ACHN (cell line): ENCODE data around the gene RGPD5.
"Not testable (repeated sequence)": the region's sequence is repeated elsewhere in the genome, so short reads cannot be mapped to it uniquely, and the experiment has no call there.

Source experiments
- DNase-seq: peaks from one replicate; pipeline ENCODE4 v3.0.0-alpha.2; 2015
- in situ Hi-C: cut with HindIII; loops from 2 replicates; pipeline ENCODE4 v1.10.0; 2017; ENCODE audit warnings: low sequenced_read_pairs, low pct_ligation_motif_present, low pct_unique_long_range_greater_than_20kb

The RGPD5 gene

DNA sequence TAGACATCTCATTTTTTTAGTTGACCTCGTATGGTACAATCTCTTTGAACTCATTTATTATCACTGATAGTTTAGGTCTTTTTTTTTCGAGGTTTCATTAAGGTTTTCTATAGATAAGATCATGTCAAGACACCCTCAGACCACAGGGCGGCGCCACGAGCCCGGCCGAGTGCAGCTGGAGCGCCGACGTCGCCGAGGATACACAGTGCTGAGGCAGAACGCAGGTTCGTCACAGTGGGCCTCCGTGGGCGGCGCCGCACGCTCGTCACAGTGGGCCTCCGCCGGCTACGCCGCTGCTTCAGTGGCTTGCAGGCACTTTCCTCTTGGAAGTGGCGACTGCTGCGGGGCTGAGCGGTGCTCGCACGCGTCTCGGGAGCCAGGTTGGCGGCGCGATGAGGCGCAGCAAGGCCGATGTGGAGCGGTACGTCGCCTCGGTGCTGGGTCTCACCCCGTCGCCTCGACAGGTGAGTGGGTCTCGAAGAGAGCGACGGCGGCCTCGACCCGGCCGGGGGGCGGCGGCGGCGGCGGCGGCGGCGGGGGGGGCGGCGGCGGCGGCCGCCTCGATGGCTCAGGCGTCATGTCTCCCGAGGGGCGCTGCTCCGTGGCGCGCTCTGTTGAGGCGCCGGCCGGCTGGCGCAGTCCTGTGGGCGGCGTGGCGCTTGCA, at the start of gene RGPD5:
Gene RGPD5 (plus strand): TSS at position 232 of the 664 bp plus-strand sequence. CDS start 161 bp downstream, at position 393.
- in situ Hi-C loops, DNase-seq: not testable (repeated sequence)

DNA sequence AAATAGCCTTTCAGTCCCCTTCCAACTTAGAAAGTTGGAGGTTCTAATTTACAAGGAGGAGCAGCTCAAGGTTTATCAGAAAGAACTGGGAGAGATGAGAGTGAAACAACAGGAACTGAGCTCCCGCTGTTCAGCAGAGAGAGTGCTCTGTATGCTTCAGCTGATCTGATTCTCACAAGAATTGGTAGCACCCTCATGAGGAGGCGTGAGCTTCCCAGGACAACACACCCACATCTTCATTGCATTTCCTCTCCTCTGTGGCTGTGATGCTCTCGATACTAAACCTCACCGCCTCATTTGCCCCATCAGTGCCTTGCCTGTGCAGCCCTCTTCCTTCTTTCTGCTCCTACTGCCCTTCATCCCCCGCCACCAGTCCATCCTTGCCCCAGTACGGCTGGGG, 42.5 kb upstream of the RGPD5 start:
- DNase-seq, in situ Hi-C loops: not testable (repeated sequence)

GRCh38 chr2:109757163-109757824, 36.8 kb upstream of the RGPD5 start:
- DNase-seq, in situ Hi-C loops: not testable (repeated sequence)

DNA sequence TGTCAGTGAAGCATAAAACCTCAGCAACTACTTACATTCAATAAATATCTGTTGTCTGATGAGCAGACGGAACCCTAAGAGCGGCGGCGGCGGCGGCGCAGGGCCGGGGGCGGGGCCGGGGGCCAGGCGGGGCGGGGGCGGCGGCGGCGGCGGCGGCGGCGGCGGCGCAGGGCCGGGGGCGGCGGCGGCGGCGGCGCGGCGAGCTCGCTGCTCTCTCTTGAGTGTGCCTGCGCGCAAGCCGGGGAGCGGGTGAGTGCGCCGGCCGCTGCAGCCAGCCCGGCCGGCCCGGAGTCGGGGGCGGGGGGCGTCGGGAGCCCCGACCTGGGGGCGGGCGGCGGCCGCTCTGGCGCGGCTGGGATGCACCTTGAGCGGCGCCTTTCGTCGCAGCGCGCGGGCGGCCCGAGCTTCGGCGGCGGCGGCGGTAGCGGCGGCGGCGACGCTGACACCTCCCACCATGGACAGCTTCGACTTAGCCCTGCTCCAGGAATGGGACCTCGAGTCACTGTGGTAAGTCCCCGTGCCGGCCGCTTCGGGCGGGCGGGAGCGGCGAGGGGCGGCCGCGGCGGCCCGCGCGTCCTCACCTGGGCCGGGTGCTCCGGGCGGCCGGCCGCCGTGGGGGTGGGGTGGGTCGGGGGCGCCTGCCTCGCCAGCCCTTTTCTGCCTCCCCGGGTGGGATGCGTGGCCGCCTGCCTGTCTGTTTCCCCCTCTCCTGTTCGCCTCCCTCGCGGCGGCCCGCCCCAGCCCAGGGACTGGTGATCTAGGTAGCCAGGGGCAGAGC, 33.7 kb upstream of the RGPD5 start:
- in situ Hi-C loops, DNase-seq: not testable (repeated sequence)

- in situ Hi-C loops: not testable (repeated sequence)
Measured at GRCh38 chr2:109761043-109761454, 33.1 kb upstream of the RGPD5 start.

DNA sequence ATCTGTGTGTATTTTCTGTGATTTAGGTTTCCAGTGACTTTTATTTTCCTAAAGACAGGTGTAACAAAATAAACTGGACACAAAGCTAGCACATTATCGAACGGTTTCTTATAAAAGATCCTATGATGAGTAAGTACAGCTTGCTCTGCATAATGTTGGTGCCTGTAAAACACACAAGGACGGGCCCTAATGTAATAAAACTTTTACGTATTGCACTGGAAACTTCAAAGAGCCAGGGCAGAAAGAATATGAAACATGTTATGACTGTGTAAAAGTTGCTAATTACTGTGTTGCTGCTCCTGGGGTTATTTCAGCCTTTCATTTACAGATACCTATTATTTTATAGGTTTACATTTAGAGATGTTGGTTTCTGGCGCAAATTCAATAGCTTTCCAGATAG, 32.1 kb upstream of the RGPD5 start:
- in situ Hi-C loops, DNase-seq: not testable (repeated sequence)

More at GRCh38 chr2:109761043-109761454, 33.1 kb upstream of the RGPD5 start:
- not testable (repeated sequence) for DNase-seq

DNA sequence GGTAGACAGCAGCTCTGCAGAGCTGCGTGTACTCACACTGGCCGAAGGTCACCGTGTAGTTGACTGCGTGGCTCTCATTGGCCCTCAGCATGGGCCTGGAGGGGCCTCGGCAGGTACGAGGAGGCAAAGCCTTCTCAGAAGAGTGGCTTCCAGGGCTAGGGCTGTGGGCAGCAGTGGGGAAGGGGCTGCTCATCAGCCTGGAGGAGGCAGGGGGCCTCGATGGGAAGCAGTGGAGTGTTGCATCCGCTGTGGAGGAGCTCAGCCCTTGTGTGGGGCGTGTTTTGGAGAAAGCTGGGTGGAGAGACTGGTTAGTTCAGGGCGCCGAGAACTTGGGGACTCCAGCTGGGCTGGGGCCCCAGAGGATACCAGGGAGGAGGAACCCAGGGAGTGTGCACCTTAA, 28.0 kb upstream of the RGPD5 start:
- DNase-seq, in situ Hi-C loops: not testable (repeated sequence)

GRCh38 chr2:109766886-109767578, 27.1 kb upstream of the RGPD5 start:
- DNase-seq, in situ Hi-C loops: not testable (repeated sequence)

DNA sequence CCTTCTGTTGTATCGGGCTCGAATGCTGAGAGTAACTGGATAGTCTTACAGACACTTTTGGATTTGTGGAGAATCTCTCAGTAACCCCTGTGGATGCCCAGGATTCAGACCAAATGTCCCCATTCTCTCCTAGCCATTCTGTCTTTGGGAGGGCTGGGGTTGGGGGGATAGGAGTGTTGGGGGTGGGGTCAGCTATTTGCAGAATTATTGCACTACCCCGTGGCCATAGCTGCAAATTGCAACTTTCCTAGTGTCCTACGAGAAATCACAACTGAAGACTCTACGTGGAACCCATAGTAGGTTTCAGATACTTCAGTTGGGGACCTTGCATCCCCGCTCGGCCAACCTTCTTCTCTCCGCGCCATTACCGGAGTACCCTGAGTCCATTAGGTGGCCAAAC, 25.2 kb upstream of the RGPD5 start:
- DNase-seq, in situ Hi-C loops: not testable (repeated sequence)

DNA sequence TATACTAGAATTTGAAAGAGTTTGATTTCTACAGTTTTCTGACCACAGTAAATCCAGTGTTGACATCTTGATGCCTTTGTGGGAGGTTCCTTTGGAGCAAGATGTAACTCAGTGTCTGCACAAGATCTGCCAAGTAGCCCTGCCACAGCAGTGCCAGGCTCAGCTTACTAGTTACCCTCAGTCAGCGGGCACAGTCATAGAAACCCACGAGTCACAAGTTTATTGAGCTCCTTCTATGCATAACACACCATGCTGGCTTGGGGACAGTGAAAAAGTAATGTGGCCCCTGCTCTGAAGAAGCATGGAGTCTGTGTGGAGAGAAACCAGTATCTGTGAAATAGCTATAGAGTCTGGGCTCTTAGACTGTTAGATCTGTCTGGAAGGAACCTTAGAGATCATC, 15.0 kb upstream of the RGPD5 start:
- DNase-seq, in situ Hi-C loops: not testable (repeated sequence)

DNA sequence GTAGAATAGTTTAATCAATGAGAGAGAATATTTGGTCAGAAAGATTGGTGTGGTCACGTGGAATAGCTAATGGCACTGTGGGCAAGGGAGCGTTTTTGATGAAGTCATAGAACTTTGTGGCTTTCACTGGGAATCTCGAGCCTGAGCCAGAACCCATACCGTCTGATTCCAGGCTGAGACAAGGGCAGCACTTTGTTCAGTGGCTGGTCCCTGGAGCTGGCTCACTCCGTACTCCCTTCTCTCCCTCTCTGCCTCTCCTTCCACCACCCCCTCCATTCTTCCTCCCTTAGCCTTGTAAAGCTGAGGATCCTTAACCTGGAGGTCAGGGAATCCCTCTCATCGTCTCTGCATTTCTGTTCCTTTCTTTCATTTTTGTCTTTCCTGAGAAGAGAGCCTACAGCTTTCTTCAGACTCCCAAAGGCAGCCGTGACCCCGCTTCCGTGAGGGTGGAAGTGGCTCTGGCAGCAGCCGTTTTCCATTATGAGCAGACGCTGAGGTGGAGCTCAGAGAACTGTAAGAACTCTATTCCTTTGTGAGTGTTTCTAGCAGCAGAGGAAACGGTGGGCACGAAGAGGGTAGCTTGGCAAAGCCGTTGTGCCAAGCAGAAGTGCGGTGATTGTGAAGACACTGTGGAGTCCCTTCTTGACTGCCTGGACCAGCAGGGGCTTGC, 12.8 kb upstream of the RGPD5 start:
- DNase-seq, in situ Hi-C loops: not testable (repeated sequence)

DNA sequence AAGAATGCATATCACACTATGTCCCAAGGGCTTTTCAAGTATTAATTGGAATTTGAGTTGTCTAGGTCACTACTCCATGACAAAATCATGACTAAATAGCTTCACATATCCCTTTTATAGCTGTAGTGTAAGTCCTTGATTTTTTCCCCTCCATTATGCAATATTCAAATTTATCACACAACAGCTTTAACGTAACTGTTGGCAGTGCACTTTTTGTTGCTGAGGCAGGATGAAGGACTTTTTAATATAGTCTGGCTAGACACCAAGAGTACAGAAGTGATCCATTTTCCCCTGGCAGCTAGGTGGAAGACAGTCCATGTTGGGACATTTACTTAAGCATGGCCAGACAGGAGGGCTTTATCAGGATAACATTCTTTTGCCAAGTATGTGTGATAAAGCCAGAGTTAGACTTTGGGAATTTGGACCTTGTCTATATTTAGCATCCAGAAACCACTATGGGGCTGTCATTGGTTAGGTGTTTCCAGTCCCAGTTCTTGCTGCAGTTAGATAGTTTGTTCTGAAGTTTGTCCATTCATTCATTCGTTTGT, 11.6 kb upstream of the RGPD5 start:
- DNase-seq, in situ Hi-C loops: not testable (repeated sequence)

DNA sequence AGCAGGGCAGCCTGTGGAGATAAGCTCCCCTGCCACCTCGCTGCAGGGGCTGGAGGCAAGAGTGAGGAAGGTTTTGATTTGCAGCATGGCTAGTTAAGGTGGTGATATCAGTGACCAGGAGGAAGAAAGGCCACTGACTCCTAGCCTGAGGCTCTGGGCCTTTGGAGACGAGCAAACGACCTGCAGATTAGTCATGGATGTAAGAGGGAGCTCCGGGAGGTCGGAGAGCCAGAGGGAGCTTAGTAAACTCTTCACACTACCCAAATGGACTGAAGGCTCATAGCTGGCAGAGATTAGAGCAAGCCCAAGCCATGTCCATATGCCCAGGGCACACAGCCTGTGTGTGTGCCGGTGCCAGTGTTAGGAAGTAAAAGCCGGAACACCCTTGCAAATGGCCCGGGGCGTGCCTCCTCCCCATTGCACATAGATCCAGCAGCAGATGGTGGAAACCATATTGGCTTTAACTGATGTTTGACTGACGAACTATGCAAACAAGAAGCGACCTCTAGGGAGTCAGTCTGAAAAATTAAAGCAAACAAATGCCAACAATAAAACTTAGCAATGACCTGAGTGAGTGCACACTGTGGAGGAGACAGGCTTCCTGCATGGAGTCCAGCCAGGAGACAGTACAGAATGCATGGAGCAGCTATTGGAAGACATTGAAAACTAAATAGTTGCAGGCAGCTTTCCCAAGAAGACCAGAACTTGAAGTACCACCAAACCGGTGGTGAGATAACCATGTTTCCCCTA, 2.4 kb upstream of the RGPD5 start:
- in situ Hi-C loops, DNase-seq: not testable (repeated sequence)

- in situ Hi-C loops, DNase-seq: not testable (repeated sequence)
Measured at GRCh38 chr2:109792659-109793058, 1.4 kb upstream of the RGPD5 start.

DNA sequence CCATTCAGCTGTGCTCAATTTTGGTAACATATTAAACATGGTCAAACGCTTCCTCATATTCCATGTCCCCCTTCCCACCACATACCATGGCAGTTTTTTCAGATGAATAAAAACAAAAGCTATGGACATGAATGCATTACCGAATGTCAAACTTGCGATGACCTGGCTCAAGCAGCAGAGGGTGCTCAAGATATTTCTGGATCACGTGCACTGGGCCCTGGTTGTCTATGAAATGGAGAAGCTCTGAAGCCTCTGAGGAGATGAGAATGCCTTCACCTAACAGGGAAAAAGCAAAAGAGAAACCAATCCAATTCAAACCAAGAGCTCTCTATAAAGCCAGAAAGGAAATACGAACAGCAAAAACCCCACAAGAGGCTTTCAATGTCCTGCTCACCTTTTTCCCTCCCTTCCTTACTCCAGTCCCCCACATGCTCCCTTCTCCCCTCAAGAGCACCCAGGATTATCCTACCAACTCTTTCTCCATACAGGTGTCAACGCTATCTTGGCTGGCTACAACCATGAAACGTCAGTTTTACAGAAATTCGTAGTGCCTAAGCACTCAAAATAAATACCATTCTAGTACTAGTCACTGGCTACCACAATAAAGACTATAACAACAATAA, 77.1 kb downstream of the RGPD5 start:
- DNase-seq, in situ Hi-C loops: not testable (repeated sequence)

DNA sequence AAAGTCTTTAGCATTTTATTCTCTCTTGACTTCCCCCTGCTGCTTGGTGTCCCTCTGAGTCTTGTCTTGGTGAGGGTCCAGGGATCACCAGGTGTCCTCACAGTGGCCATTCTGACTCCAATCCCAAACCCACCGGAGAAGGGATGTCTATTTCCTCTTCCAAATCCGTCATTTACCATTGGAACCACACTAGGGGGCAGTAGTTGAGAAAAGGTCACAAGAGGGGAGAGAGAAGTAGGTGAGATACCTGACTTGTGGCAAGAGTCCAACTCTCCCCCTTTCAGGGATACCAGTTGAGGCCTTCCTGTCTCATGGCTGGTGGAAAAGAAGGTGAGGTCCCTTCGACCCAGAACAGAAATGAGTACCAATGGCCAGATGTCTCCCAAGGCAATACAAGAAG, 82.5 kb downstream of the RGPD5 start:
- in situ Hi-C loops, DNase-seq: not testable (repeated sequence)

- DNase-seq, in situ Hi-C loops: not testable (repeated sequence)
Measured at GRCh38 chr2:109882112-109882511, 88.0 kb downstream of the RGPD5 start.
